ENCODE measurements around the gene PARVB.

PARVB gene

GRCh38 chr22:44090571-44090905 is 66.4 kb downstream of the PARVB start:
- Histone ChIP-seq H3K4me1 (ENCODE audit: insufficient read depth, low read length, severe bottlenecking) (peaks cover 5% of the 10 kb centered on the region), H3K27ac (ENCODE audit: low read depth, low read length, poor library complexity, severe bottlenecking) (no peak overlapping the region), H4K20me1 (ENCODE audit: insufficient read depth, low read length) (no peaks in the 10 kb centered on the region), H3K9ac (ENCODE audit: low read length) (no peak overlapping the region), H3K4me2 (ENCODE audit: low read length) (no peak overlapping the region), H3K9me3 (ENCODE audit: low read length) (no peaks in the 10 kb centered on the region), H3K9me2 (ENCODE audit: low read depth, low read length) (no peaks in the 10 kb centered on the region), H3K4me3 (ENCODE audit: low read depth, low read length, poor library complexity, severe bottlenecking) (no peak overlapping the region), H2AFZ (ENCODE audit: low read length) (no peak overlapping the region), H3F3A (ENCODE audit: insufficient read depth, low read length) (no peaks in the 10 kb centered on the region), H3K27me3 (ENCODE audit: insufficient read depth, low read length) (no peaks in the 10 kb centered on the region), H3K36me3 (ENCODE audit: insufficient read depth, low read length) (peaks cover 4% of the 10 kb centered on the region; the same call in 1 of the 2 replicates), H3K79me2 (ENCODE audit: insufficient read depth, low read length) (no peaks in the 10 kb centered on the region)
- TF ChIP-seq EZH2 (IDR thresholded peaks at IDR 0.05; ENCODE audit: borderline replicate concordance, low read length) (no peak), CTCF (IDR thresholded peaks at IDR 0.05; ENCODE audit: low read length) (no peak)

- no peak overlapping the region for H3K4me3 ChIP-seq (ENCODE audit: low read depth, low read length, poor library complexity, severe bottlenecking)
- H3K4me1 ChIP-seq (ENCODE audit: insufficient read depth, low read length, severe bottlenecking) = peaks cover under 1% of the 10 kb centered on the region
- H3K9ac ChIP-seq (ENCODE audit: low read length) = no peak overlapping the region
- no peaks in the 10 kb centered on the region for H3K9me3 ChIP-seq (ENCODE audit: low read length)
- H3K27ac ChIP-seq (ENCODE audit: low read depth, low read length, poor library complexity, severe bottlenecking) = no peak overlapping the region
- H3K27me3 ChIP-seq (ENCODE audit: insufficient read depth, low read length) = no peaks in the 10 kb centered on the region
- H2AFZ ChIP-seq (ENCODE audit: low read length) = no peak overlapping the region
- H3K9me2 ChIP-seq (ENCODE audit: low read depth, low read length) = no peaks in the 10 kb centered on the region
- no peak overlapping the region for H3K4me2 ChIP-seq (ENCODE audit: low read length)
- peaks cover 9% of the 10 kb centered on the region; the same call in 1 of the 2 replicates for H3K36me3 ChIP-seq (ENCODE audit: insufficient read depth, low read length)
- TF ChIP-seq EZH2 (IDR thresholded peaks at IDR 0.05; ENCODE audit: borderline replicate concordance, low read length) = no peak
- peak; percentile 32; the same call in 1 of the 2 replicates for TF ChIP-seq CTCF (IDR thresholded peaks at IDR 0.05; ENCODE audit: low read length)
- no peaks in the 10 kb centered on the region for H4K20me1 ChIP-seq (ENCODE audit: insufficient read depth, low read length)
- no peaks in the 10 kb centered on the region for H3K79me2 ChIP-seq (ENCODE audit: insufficient read depth, low read length)
- no peaks in the 10 kb centered on the region for H3F3A ChIP-seq (ENCODE audit: insufficient read depth, low read length)
Observed at GRCh38 chr22:44091021-44091721, 67.1 kb downstream of the PARVB start.

- H3K27me3 ChIP-seq (ENCODE audit: insufficient read depth, low read length) = no peaks in the 10 kb centered on the region
- H3K9ac ChIP-seq (ENCODE audit: low read length) = no peak overlapping the region
- no peaks in the 10 kb centered on the region for H3F3A ChIP-seq (ENCODE audit: insufficient read depth, low read length)
- no peaks in the 10 kb centered on the region for H3K9me3 ChIP-seq (ENCODE audit: low read length)
- no peak overlapping the region for H2AFZ ChIP-seq (ENCODE audit: low read length)
- TF ChIP-seq EZH2 (IDR thresholded peaks at IDR 0.05; ENCODE audit: borderline replicate concordance, low read length) (no peak), CTCF (IDR thresholded peaks at IDR 0.05; ENCODE audit: low read length) (no peak)
- no peaks in the 10 kb centered on the region for H3K79me2 ChIP-seq (ENCODE audit: insufficient read depth, low read length)
- H4K20me1 ChIP-seq (ENCODE audit: insufficient read depth, low read length) = no peaks in the 10 kb centered on the region
- peaks cover 13% of the 10 kb centered on the region; the same call in 1 of the 2 replicates for H3K36me3 ChIP-seq (ENCODE audit: insufficient read depth, low read length)
- H3K27ac ChIP-seq (ENCODE audit: low read depth, low read length, poor library complexity, severe bottlenecking) = no peak overlapping the region
- H3K9me2 ChIP-seq (ENCODE audit: low read depth, low read length) = no peaks in the 10 kb centered on the region
- H3K4me3 ChIP-seq (ENCODE audit: low read depth, low read length, poor library complexity, severe bottlenecking) = no peak overlapping the region
- no peaks in the 10 kb centered on the region for H3K4me1 ChIP-seq (ENCODE audit: insufficient read depth, low read length, severe bottlenecking)
- H3K4me2 ChIP-seq (ENCODE audit: low read length) = no peak overlapping the region
Observed at GRCh38 chr22:44091751-44092150, 67.6 kb downstream of the PARVB start.

Data from OCI-LY1 (cell line).